Lung (tissue), 12 donors: Measurements from ENCODE around the gene SLC44A1. TPM values are rescaled to one million over a fixed set of nuclear protein-coding genes. Genes with fewer than 3 reads are reported as not detected.

Experiments
- ATAC-seq: fragments of 200-7000 bp; cut with Tn5 transposase; one replicate; pipeline ENCODE4 v1.9.1; 2020; ENCODE audit warnings: moderate number of reproducible peaks; ENCODE audit not compliant: insufficient read depth, low FRiP score
- DNase-seq, 3 donors: peaks; one replicate each; pipeline ENCODE4 v3.0.0-alpha.2; 2013 to 2017
- H3K27ac ChIP-seq, 2 donors: one replicate each; pipeline ENCODE4 v1.5.1; 2013; ENCODE audit warnings: mild to moderate bottlenecking in 2 of 2, moderate library complexity in 2 of 2, control low read depth in 1 of 2, inconsistent platforms in 1 of 2, low read depth in 1 of 2, low read length in 1 of 2
- H3K27me3 ChIP-seq, 3 donors: one replicate each; pipeline ENCODE4 v1.5.1; 2013; ENCODE audit warnings: low read length in 2 of 3; ENCODE audit not compliant: control insufficient read depth in 3 of 3, insufficient read depth in 3 of 3
- H3K36me3 ChIP-seq, 4 donors: one replicate each; pipeline ENCODE4 v1.5.1; 2013; ENCODE audit warnings: low read length in 4 of 4, mild to moderate bottlenecking in 1 of 4, moderate library complexity in 1 of 4; ENCODE audit not compliant: control insufficient read depth in 4 of 4, insufficient read depth in 4 of 4
- H3K4me1 ChIP-seq, 5 donors: one replicate each; pipeline ENCODE4 v1.5.1; 2013; ENCODE audit warnings: low read length in 5 of 5, mild to moderate bottlenecking in 2 of 5, moderate library complexity in 1 of 5; ENCODE audit not compliant: control insufficient read depth in 5 of 5, insufficient read depth in 5 of 5
- H3K4me3 ChIP-seq: one replicate; pipeline ENCODE4 v1.5.1; 2013; ENCODE audit warnings: mild to moderate bottlenecking, control low read depth, moderate library complexity
- H3K9ac ChIP-seq, 2 donors: one replicate each; pipeline ENCODE4 v1.5.1; 2013; ENCODE audit warnings: low read length in 2 of 2, control low read depth in 1 of 2; ENCODE audit not compliant: insufficient read depth in 1 of 2
- H3K9me3 ChIP-seq, 4 donors: one replicate each; pipeline ENCODE4 v1.5.1; 2013; ENCODE audit warnings: low read length in 3 of 4, mild to moderate bottlenecking in 1 of 4, moderate library complexity in 1 of 4; ENCODE audit not compliant: control insufficient read depth in 4 of 4, insufficient read depth in 3 of 4
- CTCF ChIP-seq: IDR thresholded peaks from 2 replicates; pipeline ENCODE4 v1.5.1; 2012; ENCODE audit warnings: mild to moderate bottlenecking; ENCODE audit errors: control extremely low read depth, extremely low read depth
- WGBS, 2 donors: extraction: QIAGEN DNeasy Blood & Tissue Kit; methylation state at CpG; one replicate each; pipeline ENCODE4 v1.1.7; 2013; 5-methylcytosine and 5-hydroxymethylcytosine counted together
- polyA plus RNA-seq, 2 donors: library from polyadenylated mRNA; stranded (reverse); fragments of 200-250 nt; gene quantifications; one replicate each; pipeline ENCODE4 v1.2.1, GENCODE V29; 2013
- total RNA-seq, 2 donors: library from RNA; depleted of rRNA in 1 of 2; stranded (reverse); fragments of >200 nt in 1 of 2; gene quantifications; one replicate each; pipeline ENCODE4 v1.2.1, GENCODE V29; 2014 to 2021
- donor health status: control.
- donor health status: control.
- donor health status: Bipolar disorder and iron deficiency.
- donor health status: healthy.
- donor health status: DM: yes; HTN: yes; CAD: no.

Gene SLC44A1
- total and polyA plus RNA-seq, 4 donors: 13.0 to 61.7 (median 33.8) TPM

GRCh38 chr9:105307591-105308130, 63.2 kb downstream of the SLC44A1 start:
- Histone ChIP-seq H3K9me3 (no peaks in the 10 kb centered on the region), H3K27ac (peak overlapping the region in 1 of 2 donors; percentile 22), H3K36me3 (peaks cover 0 to 5% (median under 1%) of the 10 kb centered on the region in 4 donors), H3K27me3 (no peaks in the 10 kb centered on the region), H3K9ac (no peak overlapping the region), H3K4me1 (peaks cover 0 to 2% (median 0%) of the 10 kb centered on the region in 5 donors), H3K4me3 (no peak overlapping the region)
- no peak for TF ChIP-seq CTCF
- 94 to 97% methylated on average over 2 of the region's 2 CpGs for WGBS, 2 donors
- no peak for DNase-seq
- ATAC-seq: no peak

GRCh38 chr9:105308461-105309341, 64.2 kb downstream of the SLC44A1 start:
- no peak overlapping the region for H3K4me3 ChIP-seq
- H3K9me3 ChIP-seq: no peaks in the 10 kb centered on the region
- TF ChIP-seq CTCF: no peak
- DNase-seq (no peak), ATAC-seq (no peak)
- no peak overlapping the region for H3K27ac ChIP-seq
- WGBS, 2 donors: 61 to 67% methylated on average over 8 of the region's 8 CpGs
- peaks cover 0 to 2% (median 0%) of the 10 kb centered on the region in 5 donors for H3K4me1 ChIP-seq
- no peaks in the 10 kb centered on the region for H3K27me3 ChIP-seq
- H3K9ac ChIP-seq: no peak overlapping the region
- H3K36me3 ChIP-seq: peaks cover 0 to 5% (median under 1%) of the 10 kb centered on the region in 4 donors

GRCh38 chr9:105309531-105309931, 65.1 kb downstream of the SLC44A1 start:
- H3K36me3 ChIP-seq: peaks cover 0 to 5% (median under 1%) of the 10 kb centered on the region in 4 donors
- no peaks in the 10 kb centered on the region for H3K9me3 ChIP-seq
- H3K9ac ChIP-seq: no peak overlapping the region
- H3K4me3 ChIP-seq: no peak overlapping the region
- no peaks in the 10 kb centered on the region for H3K27me3 ChIP-seq
- no peak overlapping the region for H3K27ac ChIP-seq
- peaks cover 0 to 2% (median 0%) of the 10 kb centered on the region in 5 donors for H3K4me1 ChIP-seq
- DNase-seq (no peak), ATAC-seq (no peak)
- no peak for TF ChIP-seq CTCF
- 78 to 80% methylated on average over 3 of the region's 3 CpGs for WGBS, 2 donors
